Keratinocyte (primary cell): Measurements from ENCODE around the gene YAF2.

Experiments used
- EZH2 ChIP-seq: IDR thresholded peaks from one replicate; pipeline ENCODE4 v1.6.1; 2012; ENCODE audit warnings: inconsistent platforms, mild to moderate bottlenecking, low read length, moderate library complexity
- TF ChIP-seq, protein P1 (sequence below), 3 experiments: IDR thresholded peaks in 1 of 3; conservative IDR thresholded peaks in 1 of 3; optimal IDR thresholded peaks in 1 of 3; 2 replicates in 2 of 3; 3 replicates in 1 of 3; pipeline versions ENCODE3 to v1.5.1; 2011; ENCODE audit warnings: low read length in 3 of 3, mild to moderate bottlenecking in 3 of 3, moderate library complexity in 2 of 3, control low read depth in 1 of 3, inconsistent platforms in 1 of 3; ENCODE audit not compliant: insufficient read depth in 2 of 3; ENCODE audit errors: extremely low read depth in 1 of 3

DNA sequence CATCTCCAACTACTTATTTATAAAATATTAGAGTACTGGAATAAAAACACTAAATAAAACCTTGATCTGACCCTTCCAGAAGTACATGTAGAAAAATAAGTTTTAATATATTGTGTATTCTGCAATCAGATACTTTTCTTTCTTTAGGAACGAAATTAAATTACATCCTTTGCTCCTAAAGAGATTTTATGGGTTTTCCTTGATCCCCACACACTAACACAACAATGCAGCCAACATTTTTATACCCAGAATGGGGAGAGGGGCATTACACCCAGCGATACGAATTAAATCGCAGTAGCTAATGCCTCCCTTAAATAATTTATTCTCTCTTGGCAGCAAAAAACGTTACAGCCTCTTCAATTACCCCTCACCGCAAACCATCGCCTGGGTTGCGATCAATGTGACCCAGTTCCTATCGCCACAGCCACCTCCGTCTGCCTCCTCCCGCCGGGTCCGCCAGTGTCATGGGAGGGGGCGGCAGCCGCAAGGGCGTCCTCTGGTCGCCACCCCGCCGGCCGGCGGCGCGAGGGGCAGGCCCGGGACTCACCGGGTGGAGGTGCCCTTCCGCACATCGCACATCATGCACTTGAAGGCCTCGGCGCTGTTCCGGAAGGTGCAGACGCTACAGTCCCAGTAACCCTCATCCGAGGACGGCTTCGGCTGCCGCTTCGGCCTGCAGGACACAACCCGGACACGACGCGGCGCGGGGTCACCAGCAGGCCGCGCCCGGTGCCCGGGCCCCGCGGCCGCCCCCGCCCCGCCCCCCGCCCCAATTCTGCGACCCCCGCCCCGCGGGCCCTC lies 796 bp downstream of the YAF2 start:
- TF ChIP-seq, protein P1, sequence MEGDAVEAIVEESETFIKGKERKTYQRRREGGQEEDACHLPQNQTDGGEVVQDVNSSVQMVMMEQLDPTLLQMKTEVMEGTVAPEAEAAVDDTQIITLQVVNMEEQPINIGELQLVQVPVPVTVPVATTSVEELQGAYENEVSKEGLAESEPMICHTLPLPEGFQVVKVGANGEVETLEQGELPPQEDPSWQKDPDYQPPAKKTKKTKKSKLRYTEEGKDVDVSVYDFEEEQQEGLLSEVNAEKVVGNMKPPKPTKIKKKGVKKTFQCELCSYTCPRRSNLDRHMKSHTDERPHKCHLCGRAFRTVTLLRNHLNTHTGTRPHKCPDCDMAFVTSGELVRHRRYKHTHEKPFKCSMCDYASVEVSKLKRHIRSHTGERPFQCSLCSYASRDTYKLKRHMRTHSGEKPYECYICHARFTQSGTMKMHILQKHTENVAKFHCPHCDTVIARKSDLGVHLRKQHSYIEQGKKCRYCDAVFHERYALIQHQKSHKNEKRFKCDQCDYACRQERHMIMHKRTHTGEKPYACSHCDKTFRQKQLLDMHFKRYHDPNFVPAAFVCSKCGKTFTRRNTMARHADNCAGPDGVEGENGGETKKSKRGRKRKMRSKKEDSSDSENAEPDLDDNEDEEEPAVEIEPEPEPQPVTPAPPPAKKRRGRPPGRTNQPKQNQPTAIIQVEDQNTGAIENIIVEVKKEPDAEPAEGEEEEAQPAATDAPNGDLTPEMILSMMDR (optimal IDR thresholded peaks at IDR 0.05 in 1 of 3, IDR thresholded peaks at IDR 0.05 in 1 of 3, conservative IDR thresholded peaks at IDR 0.05 in 1 of 3; ENCODE audit: extremely low read depth in 1 of 3, insufficient read depth in 2 of 3, low read length in 3 of 3): peak; percentile 32 to 71 (median 67)
- TF ChIP-seq EZH2: no peak
